ENCODE data around the gene NUDC.

DNA sequence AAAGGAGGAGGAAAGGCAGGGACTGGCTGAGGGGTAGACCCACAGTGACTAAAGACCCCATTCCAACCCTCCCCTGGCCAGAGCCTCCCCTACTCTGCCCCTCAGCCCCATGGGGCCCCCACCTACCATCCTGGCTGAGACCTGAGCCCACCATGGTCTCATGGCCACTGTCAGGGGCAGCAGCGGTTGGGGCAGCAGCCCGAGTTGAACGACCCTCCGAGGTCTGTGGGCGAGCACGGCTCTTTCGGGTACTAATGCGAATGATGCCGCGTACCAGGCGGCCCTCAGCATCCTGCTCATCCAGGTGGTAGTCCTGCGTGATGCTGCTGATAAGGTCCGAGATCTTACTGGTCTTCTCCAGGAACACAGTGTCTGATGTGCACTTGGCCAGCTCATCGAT lies 29.7 kb downstream of the NUDC start:
- TF ChIP-seq, protein P1, sequence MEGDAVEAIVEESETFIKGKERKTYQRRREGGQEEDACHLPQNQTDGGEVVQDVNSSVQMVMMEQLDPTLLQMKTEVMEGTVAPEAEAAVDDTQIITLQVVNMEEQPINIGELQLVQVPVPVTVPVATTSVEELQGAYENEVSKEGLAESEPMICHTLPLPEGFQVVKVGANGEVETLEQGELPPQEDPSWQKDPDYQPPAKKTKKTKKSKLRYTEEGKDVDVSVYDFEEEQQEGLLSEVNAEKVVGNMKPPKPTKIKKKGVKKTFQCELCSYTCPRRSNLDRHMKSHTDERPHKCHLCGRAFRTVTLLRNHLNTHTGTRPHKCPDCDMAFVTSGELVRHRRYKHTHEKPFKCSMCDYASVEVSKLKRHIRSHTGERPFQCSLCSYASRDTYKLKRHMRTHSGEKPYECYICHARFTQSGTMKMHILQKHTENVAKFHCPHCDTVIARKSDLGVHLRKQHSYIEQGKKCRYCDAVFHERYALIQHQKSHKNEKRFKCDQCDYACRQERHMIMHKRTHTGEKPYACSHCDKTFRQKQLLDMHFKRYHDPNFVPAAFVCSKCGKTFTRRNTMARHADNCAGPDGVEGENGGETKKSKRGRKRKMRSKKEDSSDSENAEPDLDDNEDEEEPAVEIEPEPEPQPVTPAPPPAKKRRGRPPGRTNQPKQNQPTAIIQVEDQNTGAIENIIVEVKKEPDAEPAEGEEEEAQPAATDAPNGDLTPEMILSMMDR (IDR thresholded peaks at IDR 0.05 in 8 of 11, conservative IDR thresholded peaks at IDR 0.05 in 3 of 11): no peak
- TF ChIP-seq POLR2A (IDR thresholded peaks at IDR 0.05): no peak
- TF ChIP-seq POLR2AphosphoS5 (IDR thresholded peaks at IDR 0.05): peak in 1 of 3 donors; percentile 22
